Measurements from ENCODE around the gene TGIF1. TPM values are rescaled to one million over a fixed set of nuclear protein-coding genes. Genes with fewer than 3 reads are reported as not detected.

The TGIF1 gene
- total and polyA plus RNA-seq, 8 donors: 42.6 to 95.1 (median 82.4) TPM

DNA sequence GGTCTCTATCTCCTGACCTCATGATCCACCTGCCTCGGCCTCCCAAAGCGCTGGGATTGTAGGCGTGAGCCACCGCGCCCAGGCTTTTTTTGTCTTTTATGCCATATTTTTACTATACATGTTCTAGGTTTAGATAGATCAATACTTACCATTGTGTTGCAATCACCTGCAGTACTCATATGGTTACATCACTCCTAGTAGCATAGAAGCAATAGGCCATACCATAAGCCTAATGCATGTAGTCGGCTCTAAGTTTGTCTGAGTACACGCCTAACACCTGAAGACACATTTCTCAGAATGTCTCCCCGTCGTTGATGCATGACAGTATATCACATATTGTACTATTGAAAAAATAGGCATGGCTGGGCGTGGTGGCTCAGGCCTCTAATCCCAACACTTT, 27.1 kb upstream of the TGIF1 start:
- Histone ChIP-seq H3K9me3 (peaks cover 0 to 5% of the 10 kb centered on the region in 2 donors), H3K36me3 (no peaks in the 10 kb centered on the region), H3K27me3 (no peaks in the 10 kb centered on the region), H3K4me3 (no peak overlapping the region), H3K27ac (no peak overlapping the region), H3K4me1 (peaks cover 0 to 5% of the 10 kb centered on the region in 2 donors)
- DNase-seq: no peak
- intact Hi-C loops (cut with DNase I): no loop called here
- no peak for ATAC-seq
- TF ChIP-seq, protein P1, sequence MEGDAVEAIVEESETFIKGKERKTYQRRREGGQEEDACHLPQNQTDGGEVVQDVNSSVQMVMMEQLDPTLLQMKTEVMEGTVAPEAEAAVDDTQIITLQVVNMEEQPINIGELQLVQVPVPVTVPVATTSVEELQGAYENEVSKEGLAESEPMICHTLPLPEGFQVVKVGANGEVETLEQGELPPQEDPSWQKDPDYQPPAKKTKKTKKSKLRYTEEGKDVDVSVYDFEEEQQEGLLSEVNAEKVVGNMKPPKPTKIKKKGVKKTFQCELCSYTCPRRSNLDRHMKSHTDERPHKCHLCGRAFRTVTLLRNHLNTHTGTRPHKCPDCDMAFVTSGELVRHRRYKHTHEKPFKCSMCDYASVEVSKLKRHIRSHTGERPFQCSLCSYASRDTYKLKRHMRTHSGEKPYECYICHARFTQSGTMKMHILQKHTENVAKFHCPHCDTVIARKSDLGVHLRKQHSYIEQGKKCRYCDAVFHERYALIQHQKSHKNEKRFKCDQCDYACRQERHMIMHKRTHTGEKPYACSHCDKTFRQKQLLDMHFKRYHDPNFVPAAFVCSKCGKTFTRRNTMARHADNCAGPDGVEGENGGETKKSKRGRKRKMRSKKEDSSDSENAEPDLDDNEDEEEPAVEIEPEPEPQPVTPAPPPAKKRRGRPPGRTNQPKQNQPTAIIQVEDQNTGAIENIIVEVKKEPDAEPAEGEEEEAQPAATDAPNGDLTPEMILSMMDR (IDR thresholded peaks at IDR 0.05): no peak

DNA sequence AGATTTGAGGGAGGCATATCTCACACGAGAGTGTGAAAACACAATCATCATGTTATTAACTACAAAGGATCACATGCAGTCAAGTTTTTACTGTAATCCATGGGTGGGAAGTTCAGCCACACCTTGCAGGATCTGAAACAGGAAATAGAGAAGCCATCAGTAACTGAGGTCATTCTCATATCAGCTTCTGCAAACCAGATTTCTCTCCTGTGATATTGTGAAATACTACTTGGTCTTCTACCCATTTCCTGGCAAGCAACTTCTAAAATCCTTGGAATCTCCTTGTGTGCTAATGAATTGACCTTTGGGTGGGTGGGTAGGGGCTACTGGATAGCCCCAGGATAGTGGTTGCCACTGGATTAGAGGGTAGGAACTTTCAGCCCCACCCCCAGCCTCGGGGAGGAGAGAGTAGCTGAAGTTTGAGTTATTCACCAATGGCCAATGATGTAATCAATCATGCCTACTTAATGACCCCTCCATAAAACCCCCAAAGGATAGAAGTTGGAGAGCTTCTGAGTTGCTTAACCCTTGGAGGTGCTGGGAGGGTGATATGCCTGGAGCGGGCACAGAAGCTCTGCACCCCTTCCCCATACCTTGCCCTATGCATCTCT, 25.6 kb upstream of the TGIF1 start:
- Histone ChIP-seq H3K9me3 (peaks cover 0 to 5% of the 10 kb centered on the region in 2 donors), H3K4me3 (no peak overlapping the region), H3K4me1 (peaks cover 0 to 5% of the 10 kb centered on the region in 2 donors), H3K36me3 (no peaks in the 10 kb centered on the region), H3K27ac (no peak overlapping the region), H3K27me3 (no peaks in the 10 kb centered on the region)
- TF ChIP-seq, protein P1 (IDR thresholded peaks at IDR 0.05): no peak
- intact Hi-C loops (cut with DNase I): no loop called here
- DNase-seq: no peak
- no peak for ATAC-seq

DNA sequence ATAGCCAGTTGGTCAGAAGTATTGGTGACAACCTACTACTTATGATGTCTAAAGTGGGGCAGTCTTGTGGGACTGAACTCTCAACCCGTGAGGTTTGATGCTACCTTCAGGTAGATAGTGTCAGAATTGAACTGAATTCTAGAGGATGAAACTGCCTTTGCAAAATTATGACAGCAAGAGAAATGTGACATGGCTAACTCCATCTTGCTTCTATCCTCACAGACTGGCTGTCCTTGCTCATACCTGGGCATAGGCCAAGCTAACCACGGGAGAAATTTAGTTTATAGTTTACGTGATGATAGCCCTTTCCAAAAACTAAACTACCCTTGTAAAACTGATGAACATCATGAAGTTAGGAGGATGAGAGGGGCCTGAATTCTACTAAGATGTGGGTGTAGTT, 24.9 kb upstream of the TGIF1 start:
- H3K27ac ChIP-seq: no peak overlapping the region
- TF ChIP-seq, protein P1 (IDR thresholded peaks at IDR 0.05): no peak
- no peak for ATAC-seq
- peaks cover 0 to 5% of the 10 kb centered on the region in 2 donors for H3K9me3 ChIP-seq
- no peaks in the 10 kb centered on the region for H3K27me3 ChIP-seq
- intact Hi-C loops (cut with DNase I): no loop called here
- no peak overlapping the region for H3K4me3 ChIP-seq
- no peak for DNase-seq
- H3K36me3 ChIP-seq: no peaks in the 10 kb centered on the region
- peaks cover 0 to 5% of the 10 kb centered on the region in 2 donors for H3K4me1 ChIP-seq

DNA sequence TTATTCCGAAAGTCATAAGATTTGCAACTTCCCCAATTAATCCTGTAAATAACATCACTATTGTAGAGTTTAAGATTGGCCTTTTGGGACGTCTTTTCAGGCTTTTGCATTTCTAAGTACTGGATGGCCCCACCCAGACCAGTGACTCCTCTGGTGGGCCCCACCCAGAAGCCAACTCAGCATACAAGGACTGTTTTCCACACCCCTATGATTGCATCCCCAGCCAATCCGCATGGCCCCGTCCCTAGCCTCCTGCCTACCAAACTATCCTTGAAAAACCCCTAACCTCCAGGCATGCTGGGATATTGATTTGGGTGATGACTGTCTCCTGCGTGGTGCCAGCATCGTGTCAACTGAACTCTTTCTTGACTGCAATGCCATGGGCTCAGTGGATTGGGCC, 24.5 kb upstream of the TGIF1 start:
- no peaks in the 10 kb centered on the region for H3K27me3 ChIP-seq
- H3K27ac ChIP-seq: no peak overlapping the region
- peaks cover 0 to 5% of the 10 kb centered on the region in 2 donors for H3K4me1 ChIP-seq
- intact Hi-C loops (cut with DNase I): no loop called here
- DNase-seq (no peak), ATAC-seq (no peak)
- peaks cover 0 to 4% of the 10 kb centered on the region in 2 donors for H3K9me3 ChIP-seq
- H3K4me3 ChIP-seq: no peak overlapping the region
- H3K36me3 ChIP-seq: no peaks in the 10 kb centered on the region
- TF ChIP-seq, protein P1 (IDR thresholded peaks at IDR 0.05): no peak

DNA sequence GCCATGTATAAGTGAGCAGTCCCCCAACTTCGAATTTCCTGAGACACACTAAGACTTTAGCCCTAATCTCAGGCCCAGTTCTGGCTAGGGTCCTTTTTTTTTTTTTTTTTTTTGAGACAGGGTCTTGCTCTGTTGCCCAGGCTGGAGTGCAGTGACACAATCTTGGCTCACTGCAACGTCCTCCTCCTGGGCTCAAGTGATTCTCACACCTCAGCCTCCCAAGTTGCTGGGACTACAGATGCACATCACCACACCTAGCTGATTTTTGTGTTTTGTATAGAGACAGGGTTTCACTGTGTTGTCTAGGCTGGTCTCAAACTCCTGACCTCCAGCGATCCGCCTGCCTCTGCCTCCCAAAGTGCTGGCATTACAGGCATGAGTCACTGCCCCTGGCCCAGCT, 23.9 kb upstream of the TGIF1 start:
- Histone ChIP-seq H3K4me1 (peaks cover 0 to 5% of the 10 kb centered on the region in 2 donors), H3K36me3 (no peaks in the 10 kb centered on the region), H3K4me3 (no peak overlapping the region), H3K27ac (no peak overlapping the region), H3K9me3 (no peaks in the 10 kb centered on the region), H3K27me3 (no peaks in the 10 kb centered on the region)
- ATAC-seq (no peak), DNase-seq (no peak)
- TF ChIP-seq, protein P1 (IDR thresholded peaks at IDR 0.05): no peak
- intact Hi-C loops (cut with DNase I): no loop called here
